ENCODE measurements around the gene LYRM4.

Gene LYRM4

DNA sequence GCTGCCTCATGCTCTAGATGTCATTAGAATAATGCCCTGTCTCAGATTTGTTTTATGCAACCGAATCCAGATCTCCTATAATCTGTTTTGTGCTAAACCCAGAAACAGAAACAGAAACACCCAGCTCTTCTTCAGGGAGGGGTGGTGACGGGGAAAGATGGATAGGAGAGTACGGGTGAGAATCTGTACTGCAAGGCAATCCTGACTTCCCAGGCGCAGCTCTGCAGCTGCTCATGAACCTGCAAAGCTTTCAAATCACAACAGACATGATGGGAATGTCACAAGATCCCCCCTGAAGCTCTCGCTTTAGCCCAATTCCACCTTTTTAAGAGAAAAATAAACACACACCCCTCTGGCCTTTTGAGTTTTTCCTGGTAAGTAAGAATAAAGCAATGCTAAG is 104.1 kb downstream of the LYRM4 start:
- H3K27ac ChIP-seq (ENCODE audit: low read depth, low read length), result no peak overlapping the region
- no peaks in the 10 kb centered on the region for H3K79me2 ChIP-seq (ENCODE audit: insufficient read depth, low read length)
- no peaks in the 10 kb centered on the region for H3K9me3 ChIP-seq (ENCODE audit: insufficient read depth, low read length)
- no peaks in the 10 kb centered on the region for H3K9me2 ChIP-seq (replicated peaks; ENCODE audit: insufficient read depth, low read length)
- no peak overlapping the region for H3K4me3 ChIP-seq (ENCODE audit: insufficient read depth, low read length, poor library complexity, severe bottlenecking)
- H3K9ac ChIP-seq (ENCODE audit: low read length), result no peak overlapping the region
- H3K36me3 ChIP-seq (ENCODE audit: low read length), result no peaks in the 10 kb centered on the region
- H4K20me1 ChIP-seq (ENCODE audit: low read depth, low read length), result peaks cover 5% of the 10 kb centered on the region; the same call in 1 of the 2 replicates
- no peaks in the 10 kb centered on the region for H3F3A ChIP-seq (ENCODE audit: insufficient read depth)
- H2AFZ ChIP-seq (ENCODE audit: low read depth, low read length, severe bottlenecking), result no peak overlapping the region
- TF ChIP-seq, protein P1, sequence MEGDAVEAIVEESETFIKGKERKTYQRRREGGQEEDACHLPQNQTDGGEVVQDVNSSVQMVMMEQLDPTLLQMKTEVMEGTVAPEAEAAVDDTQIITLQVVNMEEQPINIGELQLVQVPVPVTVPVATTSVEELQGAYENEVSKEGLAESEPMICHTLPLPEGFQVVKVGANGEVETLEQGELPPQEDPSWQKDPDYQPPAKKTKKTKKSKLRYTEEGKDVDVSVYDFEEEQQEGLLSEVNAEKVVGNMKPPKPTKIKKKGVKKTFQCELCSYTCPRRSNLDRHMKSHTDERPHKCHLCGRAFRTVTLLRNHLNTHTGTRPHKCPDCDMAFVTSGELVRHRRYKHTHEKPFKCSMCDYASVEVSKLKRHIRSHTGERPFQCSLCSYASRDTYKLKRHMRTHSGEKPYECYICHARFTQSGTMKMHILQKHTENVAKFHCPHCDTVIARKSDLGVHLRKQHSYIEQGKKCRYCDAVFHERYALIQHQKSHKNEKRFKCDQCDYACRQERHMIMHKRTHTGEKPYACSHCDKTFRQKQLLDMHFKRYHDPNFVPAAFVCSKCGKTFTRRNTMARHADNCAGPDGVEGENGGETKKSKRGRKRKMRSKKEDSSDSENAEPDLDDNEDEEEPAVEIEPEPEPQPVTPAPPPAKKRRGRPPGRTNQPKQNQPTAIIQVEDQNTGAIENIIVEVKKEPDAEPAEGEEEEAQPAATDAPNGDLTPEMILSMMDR (IDR thresholded peaks at IDR 0.05; ENCODE audit: insufficient read depth, low read length, poor library complexity, severe bottlenecking), result no peak
- no peak for TF ChIP-seq EZH2phosphoT487 (conservative IDR thresholded peaks at IDR 0.05; ENCODE audit: low read length)
- H3K27me3 ChIP-seq (ENCODE audit: low read length), result no peaks in the 10 kb centered on the region
- no peak overlapping the region for H3K4me2 ChIP-seq (ENCODE audit: low read depth, low read length, poor library complexity, severe bottlenecking)

DNA sequence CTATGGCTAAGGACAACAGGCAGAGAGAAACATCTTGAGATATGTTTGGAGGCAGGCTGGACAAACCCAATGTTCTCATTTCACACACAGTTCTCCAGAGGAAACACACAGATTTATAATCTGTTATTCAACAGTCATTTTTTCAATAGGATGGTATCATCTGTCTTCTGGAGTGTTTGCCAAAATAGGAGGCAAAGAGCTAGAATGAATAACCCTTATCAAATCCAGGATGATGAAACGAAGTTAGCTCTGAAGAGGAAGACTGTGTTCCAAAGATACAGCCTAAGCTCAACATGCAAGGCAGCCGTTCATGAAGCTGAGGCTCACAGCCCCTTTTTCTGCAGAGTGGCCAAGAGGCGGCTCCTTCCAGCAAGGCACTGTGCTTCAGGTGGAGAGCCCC is 104.8 kb downstream of the LYRM4 start:
- TF ChIP-seq EZH2phosphoT487 (conservative IDR thresholded peaks at IDR 0.05; ENCODE audit: low read length), result no peak
- TF ChIP-seq, protein P1 (IDR thresholded peaks at IDR 0.05; ENCODE audit: insufficient read depth, low read length, poor library complexity, severe bottlenecking), result no peak
- no peak overlapping the region for H3K9ac ChIP-seq (ENCODE audit: low read length)
- no peaks in the 10 kb centered on the region for H3K36me3 ChIP-seq (ENCODE audit: low read length)
- H3K79me2 ChIP-seq (ENCODE audit: insufficient read depth, low read length), result no peaks in the 10 kb centered on the region
- H3K9me2 ChIP-seq (replicated peaks; ENCODE audit: insufficient read depth, low read length), result no peaks in the 10 kb centered on the region
- H3K27me3 ChIP-seq (ENCODE audit: low read length), result no peaks in the 10 kb centered on the region
- no peaks in the 10 kb centered on the region for H3K9me3 ChIP-seq (ENCODE audit: insufficient read depth, low read length)
- H4K20me1 ChIP-seq (ENCODE audit: low read depth, low read length), result peaks cover 5% of the 10 kb centered on the region; the same call in 1 of the 2 replicates
- no peak overlapping the region for H3K4me3 ChIP-seq (ENCODE audit: insufficient read depth, low read length, poor library complexity, severe bottlenecking)
- H3F3A ChIP-seq (ENCODE audit: insufficient read depth), result no peaks in the 10 kb centered on the region
- H3K4me2 ChIP-seq (ENCODE audit: low read depth, low read length, poor library complexity, severe bottlenecking), result no peak overlapping the region
- H2AFZ ChIP-seq (ENCODE audit: low read depth, low read length, severe bottlenecking), result no peak overlapping the region
- H3K27ac ChIP-seq (ENCODE audit: low read depth, low read length), result no peak overlapping the region

DNA sequence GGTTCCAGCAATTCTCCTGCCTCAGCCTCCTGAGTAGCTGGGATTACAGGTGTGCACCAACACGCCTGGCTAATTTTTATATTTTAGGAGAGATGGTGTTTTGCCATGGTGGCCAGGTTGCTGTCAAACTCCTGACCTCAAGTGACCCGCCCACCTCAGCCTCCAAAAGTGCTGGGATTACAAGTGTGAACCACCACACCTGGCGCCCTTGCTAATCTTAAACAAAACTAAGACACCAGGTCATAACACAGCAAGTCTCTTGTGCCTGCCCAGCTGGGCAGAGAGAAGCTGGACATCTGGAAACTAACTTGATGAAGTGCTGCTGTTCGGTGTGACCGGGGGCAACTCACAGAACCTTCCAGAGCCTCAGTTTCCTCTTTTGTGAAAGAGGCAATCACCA is 107.6 kb downstream of the LYRM4 start:
- Histone ChIP-seq H3K79me2 (ENCODE audit: insufficient read depth, low read length) (no peaks in the 10 kb centered on the region), H3K27me3 (ENCODE audit: low read length) (no peaks in the 10 kb centered on the region), H3K9ac (ENCODE audit: low read length) (no peak overlapping the region), H3K36me3 (ENCODE audit: low read length) (no peaks in the 10 kb centered on the region), H3K9me2 (replicated peaks; ENCODE audit: insufficient read depth, low read length) (no peaks in the 10 kb centered on the region), H3K4me3 (ENCODE audit: insufficient read depth, low read length, poor library complexity, severe bottlenecking) (no peak overlapping the region), H2AFZ (ENCODE audit: low read depth, low read length, severe bottlenecking) (no peak overlapping the region), H3K4me2 (ENCODE audit: low read depth, low read length, poor library complexity, severe bottlenecking) (no peak overlapping the region), H3K9me3 (ENCODE audit: insufficient read depth, low read length) (no peaks in the 10 kb centered on the region), H3F3A (ENCODE audit: insufficient read depth) (no peaks in the 10 kb centered on the region), H3K27ac (ENCODE audit: low read depth, low read length) (no peak overlapping the region), H4K20me1 (ENCODE audit: low read depth, low read length) (peaks cover 5% of the 10 kb centered on the region; the same call in 1 of the 2 replicates)
- TF ChIP-seq, protein P1 (IDR thresholded peaks at IDR 0.05; ENCODE audit: insufficient read depth, low read length, poor library complexity, severe bottlenecking), result no peak
- no peak for TF ChIP-seq EZH2phosphoT487 (conservative IDR thresholded peaks at IDR 0.05; ENCODE audit: low read length)

Data from SU-DHL-6 (cell line).